NCI-H187 (cell line): ENCODE results near the gene TMEM147.
"Not testable (repeated sequence)": the region's sequence is repeated elsewhere in the genome, so short reads cannot be mapped to it uniquely, and the experiment has no call there.

Experiments used
- DNase-seq, 2 experiments: peaks; one replicate each; lab custom pipeline; 2025; lab: John Stamatoyannopoulos, UW

Gene TMEM147

DNA sequence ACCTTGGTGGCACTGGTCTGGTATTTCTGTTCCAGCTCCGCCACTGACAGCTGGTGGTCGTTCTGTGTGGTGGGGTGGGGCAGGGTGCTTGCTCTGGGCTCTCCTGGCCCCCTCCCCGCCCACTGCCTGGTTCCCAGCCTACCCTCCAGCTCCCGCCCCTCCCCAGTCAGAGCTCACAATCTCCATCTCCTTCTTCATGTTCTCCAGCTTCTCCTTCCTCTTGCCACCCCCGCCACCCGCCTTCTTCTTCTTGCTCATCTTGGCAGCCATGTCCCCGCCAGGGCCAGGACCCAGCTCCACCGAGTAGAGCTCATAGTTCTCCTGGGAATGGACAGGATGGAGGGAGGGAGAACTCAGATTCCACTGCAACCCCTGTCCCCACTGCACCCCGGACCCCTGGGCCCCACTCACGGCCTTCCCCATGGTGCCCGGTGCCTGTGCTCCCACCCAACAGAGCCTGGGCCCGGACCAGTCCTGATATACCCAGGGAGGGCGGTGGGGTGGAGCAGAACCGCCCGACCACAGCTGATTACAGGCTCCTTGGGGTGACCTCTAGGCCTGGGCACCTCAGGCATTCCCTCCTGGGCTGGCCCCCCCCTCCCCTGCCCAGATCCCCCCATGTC is 17.9 kb downstream of the TMEM147 start, which contains the start of gene ATP4A:
ATP4A (minus strand) TSS at position 452 of the 623 bp plus-strand sequence; CDS start at position 423, 29 bp downstream.
- no peak for DNase-seq

DNA sequence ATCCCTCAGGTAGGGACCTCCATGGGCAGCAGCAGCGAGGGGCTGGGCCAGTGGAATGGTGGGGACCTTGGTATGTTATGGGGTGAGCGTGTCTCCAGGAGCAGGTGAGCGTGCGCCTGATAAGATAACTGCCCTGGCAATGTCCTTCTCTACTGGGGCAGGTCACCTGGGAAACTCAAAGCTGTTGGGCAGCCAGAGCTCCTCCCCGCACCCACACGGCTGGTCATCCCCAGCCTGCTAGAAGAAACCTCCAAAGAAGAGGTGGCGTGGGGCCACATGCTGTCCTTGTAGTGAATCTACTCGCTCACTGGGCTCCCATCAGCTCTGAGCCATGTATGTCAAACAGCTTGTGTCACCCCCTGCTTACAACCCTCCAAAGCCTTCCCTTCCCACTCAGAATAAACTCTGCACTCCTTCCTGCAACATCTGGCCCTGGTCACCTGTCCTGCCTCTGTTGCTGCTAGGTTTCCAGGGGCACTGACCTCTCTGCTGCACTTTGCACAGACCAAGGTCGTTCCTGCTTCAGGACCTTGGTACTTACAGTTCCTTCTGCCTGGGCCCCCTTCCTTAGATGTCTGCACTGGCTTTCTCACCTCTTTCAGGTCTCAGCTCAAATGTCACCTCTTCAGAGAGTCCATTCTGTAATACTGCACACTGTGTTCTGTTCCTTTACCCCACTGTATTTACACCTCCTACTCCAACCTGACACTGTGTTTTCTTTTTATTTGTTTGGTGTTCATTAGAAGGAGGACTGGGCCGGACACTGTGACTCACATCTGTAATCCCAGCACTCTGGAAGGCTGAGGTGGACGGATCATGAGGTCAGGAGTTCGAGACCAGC is 19.8 kb downstream of the TMEM147 start:
- DNase-seq, result no peak

DNA sequence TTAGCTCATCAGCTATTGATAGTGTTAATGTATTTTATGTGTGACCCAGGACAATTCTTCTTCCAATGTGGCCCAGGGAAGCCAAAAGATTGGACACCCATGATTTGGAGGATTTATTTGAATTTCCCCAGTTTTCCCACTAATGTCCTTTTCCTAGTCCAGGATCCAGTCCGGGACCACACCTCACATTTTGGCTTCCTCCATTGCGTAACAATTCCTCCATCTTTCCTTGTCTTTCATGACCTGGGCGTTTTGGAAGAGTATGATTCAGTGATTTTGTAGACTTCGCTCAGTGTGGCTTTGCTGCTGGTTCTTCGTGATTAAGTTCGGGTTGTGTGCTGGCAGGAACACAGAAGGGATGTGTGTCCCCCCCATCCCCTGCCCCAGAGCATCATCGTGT is 21.3 kb downstream of the TMEM147 start:
- no peak for DNase-seq

DNA sequence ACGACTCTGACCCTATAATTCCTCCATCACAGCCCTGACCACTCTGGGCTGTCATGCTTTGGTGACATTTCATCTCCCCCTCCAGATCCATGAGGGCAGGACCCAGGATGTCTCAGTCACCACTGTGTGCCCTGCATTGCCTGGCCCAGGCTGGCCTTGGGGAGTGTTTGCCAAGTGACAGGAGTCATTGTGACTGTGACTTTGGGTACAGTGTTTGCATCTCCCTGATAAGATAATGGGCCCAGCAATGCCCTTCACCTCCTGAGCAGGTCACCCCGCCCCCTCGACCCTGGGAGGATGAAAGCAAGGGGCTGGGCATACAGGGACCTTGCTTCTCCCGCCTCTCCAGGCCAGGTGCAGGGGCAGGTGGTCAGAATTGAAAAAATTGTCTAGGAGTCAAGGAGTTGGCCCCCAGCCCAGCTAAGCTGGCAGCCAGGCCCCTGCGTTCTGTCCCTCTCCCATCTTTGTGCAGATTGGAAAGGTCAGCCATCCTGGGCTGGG is 23.9 kb downstream of the TMEM147 start:
- no peak for DNase-seq

DNA sequence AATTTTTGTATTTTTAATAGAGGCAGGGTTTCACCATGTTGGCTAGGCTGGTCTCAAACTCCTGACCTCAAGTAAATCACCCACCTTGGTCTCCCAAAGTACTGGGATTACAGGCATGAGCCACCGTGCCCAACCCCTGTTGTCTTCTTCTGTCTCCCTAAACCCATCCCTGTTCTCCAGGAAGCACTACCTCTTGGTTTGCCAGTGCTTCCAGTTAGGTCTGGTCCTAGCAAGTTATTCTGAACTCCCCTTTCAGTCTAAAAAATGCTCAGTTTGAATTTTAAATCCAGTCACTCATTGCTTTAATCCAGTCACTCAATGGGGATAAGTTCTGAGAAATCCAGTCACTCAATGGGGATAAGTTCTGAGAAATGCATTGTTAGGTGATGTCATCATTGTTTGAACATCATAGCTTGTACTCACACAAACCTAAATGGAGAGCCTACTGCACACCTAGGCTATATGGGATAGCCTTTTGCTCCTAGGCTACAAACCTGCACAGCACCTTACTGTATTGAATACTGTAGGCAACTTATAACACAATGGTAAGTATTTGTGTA is 26.1 kb downstream of the TMEM147 start:
- no peak for DNase-seq

DNA sequence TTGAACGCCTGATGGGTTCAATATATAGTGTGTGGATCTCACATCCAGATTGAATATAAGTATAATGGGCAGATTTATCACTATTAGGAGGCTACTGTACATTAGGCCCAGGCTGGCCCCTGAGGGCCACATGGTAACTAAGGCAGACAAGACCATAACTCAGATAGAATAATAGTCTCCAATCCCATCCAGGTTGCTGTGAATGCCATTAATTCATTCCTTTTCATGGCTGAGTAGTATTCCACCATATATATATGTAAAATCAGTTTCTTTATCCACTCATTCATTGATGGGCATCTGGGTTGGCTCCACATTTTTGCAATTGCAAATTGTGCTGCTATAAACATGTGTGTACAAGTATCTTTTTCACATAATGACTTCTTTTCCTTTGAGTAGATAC is 32.5 kb downstream of the TMEM147 start:
- DNase-seq, result no peak

DNA sequence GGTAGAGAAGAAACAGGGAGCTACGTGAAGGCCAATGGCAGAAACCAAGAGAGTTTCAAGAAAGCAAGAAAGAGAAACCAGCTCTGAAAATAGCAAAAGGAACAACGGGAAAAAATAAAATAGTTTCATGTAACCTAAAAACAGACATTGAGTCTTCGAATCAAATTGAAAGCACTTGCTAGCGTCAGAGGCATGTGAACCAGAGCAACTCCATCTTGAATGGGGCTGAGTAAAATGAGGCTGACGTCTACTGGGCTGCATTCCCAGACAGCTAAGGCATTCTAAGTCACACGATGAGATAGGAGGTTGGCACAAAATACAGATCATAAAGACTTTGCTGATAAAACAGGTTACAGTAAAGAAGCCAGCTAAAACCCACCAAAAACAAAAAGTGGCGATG is 33.3 kb downstream of the TMEM147 start:
- no peak for DNase-seq

DNA sequence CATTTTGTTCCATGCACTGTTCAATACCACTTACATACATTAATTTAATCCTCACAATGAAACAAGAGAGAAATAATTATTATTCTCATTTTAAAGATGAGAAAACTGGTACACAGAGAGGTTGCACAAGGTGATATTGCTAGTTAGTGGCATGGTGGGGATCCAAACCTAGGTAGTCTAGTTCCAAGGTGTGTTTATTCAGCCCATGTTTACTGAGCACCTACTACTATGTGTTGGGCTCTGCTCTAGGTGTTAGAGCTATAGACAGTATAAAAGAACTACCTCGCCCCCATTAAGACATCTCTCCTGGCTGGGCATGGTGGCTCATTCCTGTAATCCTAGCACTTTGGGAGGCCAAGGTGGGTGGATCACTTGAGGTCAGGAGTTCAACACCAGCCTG is 37.3 kb downstream of the TMEM147 start:
- no peak for DNase-seq

DNA sequence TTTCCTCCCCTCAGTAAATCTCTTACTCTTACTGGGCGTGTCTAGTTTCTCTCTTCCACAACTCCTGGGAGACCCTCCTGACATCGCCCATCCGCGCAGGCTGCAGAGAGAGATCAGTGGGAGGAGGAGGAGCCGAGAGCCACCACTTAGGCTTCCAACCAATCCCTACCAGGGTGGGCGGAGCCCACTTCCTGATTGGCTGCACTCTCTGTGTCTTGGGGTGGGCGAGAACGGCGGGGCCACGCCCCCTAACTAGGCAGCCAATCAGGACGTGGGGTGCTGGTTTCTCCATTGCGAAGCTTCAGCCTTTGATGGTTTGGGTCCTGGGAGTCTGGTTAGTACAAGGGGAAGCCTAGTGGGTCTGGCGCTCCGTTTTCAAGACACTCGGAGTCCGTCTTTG is 40.4 kb downstream of the TMEM147 start, which contains the start of gene PMIS2:
PMIS2 (plus strand) TSS at position 326 of the 400 bp plus-strand sequence. CDS start 87 bp downstream, outside the sequence.
- no peak for DNase-seq

DNA sequence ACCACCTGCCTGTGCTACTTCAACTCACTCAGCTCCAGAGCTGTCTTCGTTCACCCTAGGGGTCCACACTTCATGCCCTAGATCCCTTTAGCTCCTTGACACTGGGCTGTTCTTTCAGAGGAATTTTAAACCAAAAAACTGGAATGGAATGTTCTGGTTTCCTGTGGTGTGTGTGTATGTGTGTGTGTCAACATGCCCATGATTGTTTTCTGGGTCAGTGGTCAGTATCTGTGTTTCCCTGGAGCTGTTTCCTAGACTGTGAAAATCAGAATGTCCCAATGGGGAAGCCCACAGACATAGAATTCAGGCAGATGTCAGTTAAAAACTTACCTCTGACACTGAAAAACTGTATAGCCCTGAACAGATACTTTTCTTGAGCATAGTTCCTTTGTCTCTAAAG is 41.9 kb downstream of the TMEM147 start:
- no peak for DNase-seq

DNA sequence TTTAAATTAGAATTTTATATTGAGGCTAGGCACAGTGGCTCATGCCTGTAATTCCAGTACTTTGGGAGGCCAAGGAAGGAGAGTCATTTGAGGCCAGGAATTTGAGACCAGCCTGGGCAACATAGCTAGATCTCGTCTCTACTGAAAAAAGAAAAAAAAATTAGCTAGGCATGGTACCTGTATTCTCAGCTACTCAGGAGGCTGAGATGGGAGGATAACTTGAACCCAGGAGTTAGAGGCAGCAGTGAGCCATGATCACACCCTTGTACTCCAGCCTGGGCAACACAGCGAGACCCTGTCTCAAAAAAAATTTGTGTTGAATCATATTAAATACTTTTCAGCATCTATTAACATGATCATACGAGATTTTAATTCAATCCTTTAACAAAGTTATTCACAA is 45.4 kb downstream of the TMEM147 start:
- no peak for DNase-seq

DNA sequence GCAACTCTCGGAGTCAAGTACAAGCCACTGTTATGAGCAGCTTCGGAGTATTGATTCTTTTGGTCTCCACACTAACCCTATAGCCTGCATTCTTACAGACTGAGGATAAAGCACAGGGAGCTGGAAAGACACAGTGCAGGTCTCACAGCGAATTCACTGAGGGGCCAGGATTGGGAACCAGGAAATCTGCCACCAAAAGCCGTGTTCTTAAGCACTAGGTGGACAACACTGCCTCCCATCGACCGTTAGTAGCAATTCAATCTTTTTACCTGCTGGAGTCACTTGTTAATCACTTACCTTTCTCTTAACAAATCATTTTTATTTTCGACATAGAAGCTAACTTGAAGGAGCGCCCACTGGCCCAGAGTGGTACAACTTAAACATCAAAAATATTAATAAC is 46.8 kb downstream of the TMEM147 start:
- no peak for DNase-seq

DNA sequence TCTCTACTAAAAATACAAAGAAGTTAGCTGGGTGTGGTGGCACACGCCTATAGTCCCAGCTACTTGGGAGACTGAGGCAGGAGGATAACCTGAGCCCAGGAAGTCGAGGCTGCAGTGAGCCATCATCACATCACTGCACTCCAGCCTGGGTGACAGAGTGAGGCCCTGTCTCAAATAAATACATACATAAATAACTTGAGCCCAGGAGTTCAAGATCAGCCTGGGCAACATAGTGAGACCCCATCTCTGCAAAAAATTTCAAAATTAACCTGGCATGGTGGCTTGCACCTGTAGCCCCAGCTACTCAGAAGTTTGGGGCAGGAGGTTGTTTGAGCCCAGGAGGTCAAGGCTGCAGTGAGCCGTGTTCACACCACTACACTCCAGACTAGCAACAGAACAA is 49.6 kb downstream of the TMEM147 start:
- not testable (repeated sequence) for DNase-seq

DNA sequence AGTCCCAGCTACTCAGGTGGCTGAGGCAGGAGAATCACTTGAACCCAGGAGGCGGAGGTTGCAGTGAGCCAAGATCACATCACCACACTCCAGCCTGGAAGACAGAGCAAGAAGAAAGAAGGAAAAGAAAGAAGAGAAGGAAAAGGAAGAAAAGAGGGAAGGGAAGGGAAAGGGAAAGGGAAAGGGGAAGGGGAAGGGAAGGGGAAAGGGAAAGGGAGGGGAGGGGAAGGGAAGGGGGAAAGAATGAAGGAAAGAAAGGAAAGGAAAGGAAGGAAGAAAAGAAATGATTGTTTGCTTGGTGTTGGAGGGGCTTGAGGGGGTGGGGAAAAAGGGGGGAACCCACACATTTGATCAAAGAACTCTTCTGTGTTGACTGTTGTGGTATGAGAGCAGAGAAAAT is 50.5 kb downstream of the TMEM147 start:
- no peak for DNase-seq

DNA sequence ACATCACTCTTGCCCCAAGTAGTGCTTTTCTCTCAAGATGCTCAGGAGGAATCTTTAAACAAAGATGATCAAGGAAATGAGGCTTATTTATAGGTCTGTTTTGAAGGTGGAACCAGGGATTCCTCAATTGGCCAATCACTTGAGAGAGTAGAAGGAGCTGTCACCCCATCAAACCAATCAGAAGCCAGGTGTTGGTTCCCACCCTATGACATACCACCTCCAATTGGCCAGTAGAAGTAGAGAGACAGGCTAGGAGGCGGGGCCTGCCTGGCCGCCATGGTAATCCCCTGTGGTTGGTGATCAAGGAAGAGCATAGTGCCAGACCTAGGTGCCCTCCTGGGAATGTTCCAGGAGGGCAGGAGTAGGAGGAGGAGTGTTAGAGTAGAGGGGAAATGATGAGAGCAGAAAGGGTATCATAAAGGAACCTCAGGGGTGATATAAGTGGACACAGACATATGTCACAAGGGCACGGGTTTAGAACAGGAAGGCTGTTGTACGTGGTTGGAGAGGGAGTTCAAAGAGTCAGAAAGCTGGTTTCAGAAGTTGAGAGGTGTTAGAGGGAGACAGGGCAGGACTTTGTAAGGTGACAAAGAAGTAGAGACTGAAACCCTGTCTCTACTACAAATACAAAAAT is 51.1 kb downstream of the TMEM147 start:
- no peak for DNase-seq
